Globus pallidus (tissue), 1 donor: ENCODE results near the gene UAP1L1.
A peak's percentile ranks its signal among the peaks of the same experiment; 100 is the strongest.
"Not testable (repeated sequence)": the region's sequence is repeated elsewhere in the genome, so short reads cannot be mapped to it uniquely, and the experiment has no call there.

ENCODE experiments used
- DNase-seq: peaks from one replicate; pipeline ENCODE4 v3.0.0-alpha.2; 2015; ENCODE audit warnings: low spot score

The UAP1L1 gene

GRCh38 chr9:137056739-137057415 is 20.4 kb upstream of the UAP1L1 start:
- DNase-seq, result no peak

DNA sequence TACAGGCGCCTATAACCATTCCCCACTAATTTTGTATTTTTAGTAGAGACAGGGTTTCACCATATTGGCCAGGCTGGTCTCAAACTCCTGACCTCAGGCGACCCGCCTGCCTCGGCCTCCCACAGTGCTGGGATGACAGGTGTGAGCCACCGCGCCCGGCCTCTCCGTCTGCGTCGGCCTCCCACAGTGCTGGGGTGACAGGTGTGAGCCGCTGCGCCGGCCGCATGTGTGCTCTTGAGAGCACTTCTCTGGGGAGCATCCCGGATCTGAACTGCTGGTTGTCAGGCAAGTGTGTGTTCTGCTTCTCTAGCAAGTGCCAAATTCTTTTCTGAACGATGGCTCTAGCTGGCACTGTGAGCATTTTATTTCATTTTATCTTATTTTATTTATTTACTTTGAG is 19.8 kb upstream of the UAP1L1 start:
- DNase-seq, result no peak

- DNase-seq, result no peak
These were observed 18.6 kb upstream of the UAP1L1 start for GRCh38 chr9:137058521-137059234.

- no peak for DNase-seq
These were observed 14.9 kb upstream of the UAP1L1 start for GRCh38 chr9:137062384-137062783.

- DNase-seq, result not testable (repeated sequence)
These were observed 14.5 kb upstream of the UAP1L1 start for GRCh38 chr9:137062798-137063197.

DNA sequence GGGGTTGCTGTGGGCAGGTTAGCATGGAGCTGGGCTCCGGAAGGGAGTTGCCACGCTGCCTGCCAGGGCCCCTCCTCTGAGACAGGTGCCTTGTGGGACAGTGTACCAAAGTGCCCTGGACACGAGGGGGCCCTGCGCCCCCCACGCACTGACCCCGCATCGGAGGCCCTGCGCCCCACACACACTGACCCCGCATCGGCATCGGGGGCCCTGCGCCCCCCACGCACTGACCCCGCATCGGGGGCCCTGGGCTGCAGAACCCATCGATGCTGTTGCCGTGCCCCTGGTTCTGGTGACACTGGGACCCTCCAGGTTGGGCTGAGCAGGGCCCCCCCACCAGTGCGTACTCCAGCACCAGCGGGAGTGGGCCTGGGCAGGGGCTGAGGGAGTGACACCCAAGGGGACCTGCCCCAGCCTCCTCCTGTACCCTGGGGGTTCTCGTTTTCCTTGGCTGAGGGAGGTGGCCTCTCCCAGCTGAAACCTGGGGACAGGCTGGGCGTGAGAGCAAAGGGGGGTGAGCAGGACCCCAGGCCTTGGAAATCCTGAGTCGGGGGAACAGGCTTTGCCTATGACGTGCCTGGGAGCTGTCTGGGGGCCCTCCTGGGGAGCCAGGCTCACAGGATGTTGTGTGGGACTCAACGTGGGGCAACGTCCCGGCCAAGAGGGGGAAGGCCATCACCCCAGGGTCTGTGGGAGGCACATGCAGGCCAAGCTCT is 13.8 kb upstream of the UAP1L1 start:
- no peak for DNase-seq

DNA sequence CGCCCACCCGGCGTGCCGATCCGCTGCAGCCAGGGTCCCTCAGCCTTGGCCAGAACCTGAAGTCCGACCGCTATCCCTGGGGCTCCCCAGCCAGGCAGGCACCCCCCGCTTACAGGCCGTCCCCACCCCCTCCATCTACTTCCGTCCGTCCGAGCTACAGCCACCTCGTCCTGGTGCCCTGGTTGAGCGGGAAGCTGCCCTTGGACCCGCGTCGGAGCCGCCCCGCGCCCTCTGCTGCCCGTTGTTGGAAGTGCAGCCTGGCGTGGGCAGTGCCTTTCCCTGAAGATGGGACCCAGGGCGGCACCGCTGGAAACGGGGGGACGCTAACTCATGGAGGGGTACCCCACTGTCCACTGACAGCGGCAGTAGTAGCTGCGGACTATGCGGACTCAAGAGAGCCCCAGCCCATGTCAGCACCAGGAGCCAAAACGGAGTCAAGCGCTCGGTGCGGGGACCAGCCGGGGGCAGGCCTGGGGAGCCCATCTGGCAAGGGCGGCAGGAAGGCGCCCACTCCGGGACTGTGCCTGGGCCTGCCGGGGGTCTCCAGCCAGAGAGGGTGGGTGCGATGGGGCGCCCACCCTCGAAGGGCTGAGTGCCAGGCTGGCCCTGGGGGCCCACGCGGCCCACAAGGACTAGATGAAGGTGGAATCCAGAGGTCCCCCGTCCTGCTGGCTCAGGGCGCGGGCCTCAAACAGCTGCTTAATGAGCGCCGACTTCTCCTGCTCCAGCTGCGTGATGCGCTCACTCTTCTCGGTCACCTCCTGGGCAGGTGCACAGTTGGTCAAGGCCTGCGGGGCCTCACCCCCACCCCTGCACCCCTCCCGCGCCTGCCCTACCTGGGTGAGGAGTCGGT is 13.1 kb upstream of the UAP1L1 start:
- DNase-seq, result no peak

DNA sequence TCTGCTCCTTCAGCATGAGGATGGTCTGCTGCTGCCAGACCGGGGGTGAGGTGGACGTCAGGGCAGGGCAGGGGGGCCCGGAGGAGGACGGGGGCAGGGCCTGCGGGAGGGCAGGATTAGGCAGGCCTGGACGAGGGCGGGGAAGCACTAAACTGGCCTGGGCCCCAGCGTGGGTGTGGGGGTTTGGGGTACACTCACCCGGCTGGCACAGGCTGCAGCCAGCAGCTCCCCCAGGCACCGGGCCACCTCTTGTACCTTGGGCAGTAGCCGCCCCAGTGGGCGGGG is 12.5 kb upstream of the UAP1L1 start:
- DNase-seq, result no peak

GRCh38 chr9:137065336-137065967 is 11.9 kb upstream of the UAP1L1 start:
- DNase-seq, result no peak

DNA sequence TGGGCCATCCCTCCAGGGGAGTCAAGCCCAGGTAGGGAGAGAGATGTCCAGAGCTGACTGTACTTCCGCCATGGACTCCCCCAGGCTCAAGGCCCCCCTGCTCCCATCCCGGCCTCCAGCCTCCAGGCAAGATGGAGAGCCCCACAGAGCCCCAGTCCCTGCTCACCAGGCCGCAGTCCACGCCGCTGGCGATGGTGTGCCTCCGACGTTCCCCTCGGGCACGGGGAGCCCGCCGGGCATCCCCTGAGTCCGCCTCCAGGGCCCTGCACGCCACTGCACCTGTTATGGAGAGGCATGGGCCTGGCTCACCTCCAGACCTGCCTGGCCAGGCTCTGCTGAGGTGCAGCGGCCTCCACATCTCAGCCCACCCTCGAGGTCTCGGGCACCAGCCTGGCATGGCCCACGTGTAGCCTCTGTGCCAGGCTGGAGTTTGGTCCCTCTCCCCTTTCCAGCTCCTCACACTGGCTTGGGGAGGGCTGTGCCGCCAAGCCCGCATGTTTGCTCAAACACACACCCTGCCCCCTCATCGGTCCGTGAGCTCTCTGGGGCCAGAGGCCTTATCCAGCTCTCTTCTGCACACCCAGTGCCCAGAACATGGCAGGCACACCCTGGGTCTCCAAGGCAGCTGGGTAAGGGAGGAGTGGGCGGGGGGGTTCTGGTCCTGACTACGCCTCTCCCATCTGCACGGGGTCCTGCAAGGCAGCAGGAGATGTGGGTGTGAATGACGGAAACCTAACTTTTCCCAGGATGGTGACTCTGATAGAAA is 11.0 kb upstream of the UAP1L1 start:
- no peak for DNase-seq

DNA sequence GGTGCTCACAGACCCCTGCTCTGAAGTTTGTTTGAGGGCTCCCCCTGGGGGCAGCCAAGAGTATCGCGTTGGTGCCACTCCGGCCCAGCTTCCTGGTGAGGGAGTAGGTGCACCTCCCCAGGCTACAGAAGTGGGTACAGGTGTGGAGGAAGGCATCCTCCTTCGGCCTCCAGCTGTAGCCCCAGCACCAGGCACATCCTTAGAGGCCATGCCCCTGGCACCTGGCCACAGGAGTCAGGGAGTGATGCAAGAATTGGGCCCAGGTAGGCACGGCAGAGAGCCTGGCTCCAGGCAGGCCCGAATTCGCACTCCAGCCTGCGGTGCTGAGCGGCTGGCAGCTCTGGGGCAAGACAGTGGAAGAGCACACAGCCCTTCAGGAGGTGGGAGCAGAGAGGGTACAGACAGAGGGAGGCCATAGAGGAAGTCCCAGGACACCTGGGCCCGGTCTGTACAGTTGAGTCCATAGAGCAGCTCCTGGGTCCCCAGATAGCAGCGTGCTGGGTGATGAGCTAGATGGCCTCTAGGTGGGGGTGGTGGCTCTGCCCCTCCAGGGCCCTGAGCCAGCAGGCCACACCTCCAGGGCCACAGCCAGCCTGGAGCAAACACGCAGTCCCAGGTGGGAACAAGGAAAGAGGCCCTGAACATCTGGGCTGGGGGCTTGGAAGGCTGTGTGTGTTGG is 9.3 kb upstream of the UAP1L1 start:
- peak; percentile 83 for DNase-seq

GRCh38 chr9:137068539-137069507 is 8.5 kb upstream of the UAP1L1 start:
- peak; percentile 13 for DNase-seq

DNA sequence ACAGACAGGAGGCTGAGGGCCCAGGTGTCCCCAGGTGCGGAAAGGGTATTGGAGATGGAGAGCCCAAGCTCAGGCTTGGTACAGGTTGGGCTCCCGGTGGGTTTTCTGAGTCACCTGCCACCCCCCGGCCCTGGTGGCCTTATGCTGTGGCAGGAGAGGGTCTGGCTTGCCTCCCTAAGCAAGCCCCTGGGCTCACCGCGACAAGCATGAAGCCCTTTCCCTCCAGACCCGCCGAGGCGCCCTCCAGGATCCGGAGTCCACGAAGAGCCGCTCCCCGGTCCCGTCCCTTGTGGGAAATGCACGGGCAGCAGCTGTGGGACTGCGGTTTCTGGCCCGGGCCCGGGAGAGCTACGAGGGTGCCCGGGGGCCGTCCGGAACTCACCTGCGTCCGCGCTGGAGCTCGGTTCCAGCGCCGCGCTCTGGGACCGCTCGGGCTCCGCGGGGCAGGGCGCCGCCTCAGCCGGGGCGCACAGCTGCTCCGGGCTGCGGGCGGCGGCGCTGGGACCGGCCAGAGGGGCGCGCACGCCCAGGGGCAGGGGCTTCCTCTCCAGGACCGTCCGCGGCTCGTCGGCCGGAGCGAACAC is 7.7 kb upstream of the UAP1L1 start:
- DNase-seq, result no peak

DNA sequence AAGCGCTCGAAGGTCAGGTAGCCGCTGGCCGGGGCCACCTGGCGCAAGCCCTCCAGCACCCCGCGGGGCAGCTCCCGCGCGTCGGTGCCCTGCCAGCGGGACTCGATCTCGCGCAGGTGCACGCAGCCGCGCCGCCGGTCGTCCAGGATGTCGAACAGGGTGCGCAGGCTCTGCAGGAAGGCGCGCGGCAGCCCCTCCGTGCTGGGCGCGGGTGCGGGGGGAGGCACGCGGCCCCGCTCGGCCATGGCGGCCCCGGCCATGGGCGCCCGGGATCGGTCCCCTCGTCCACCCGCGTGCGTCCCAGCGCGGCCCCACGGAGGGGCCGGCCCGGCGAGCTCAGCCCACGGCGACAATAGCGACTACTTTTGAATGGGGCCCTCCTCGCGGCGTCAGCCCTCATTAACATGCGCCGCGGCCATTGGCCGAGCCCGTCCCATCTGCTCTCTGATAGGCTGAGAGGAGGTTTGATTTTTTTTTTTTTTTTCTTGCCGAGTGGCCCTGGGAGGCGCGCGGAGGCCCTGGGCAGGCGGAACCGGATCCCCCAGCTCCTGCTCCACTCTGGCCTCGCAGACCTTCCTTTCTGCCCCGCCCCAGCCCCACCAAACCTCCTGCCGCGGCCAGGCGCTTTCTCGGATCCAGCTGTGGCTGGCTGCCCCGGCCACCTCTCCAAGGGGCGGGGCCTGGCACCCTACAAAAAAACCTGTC is 7.0 kb upstream of the UAP1L1 start, which contains the start of gene SAPCD2:
Gene SAPCD2, minus strand, starts transcription at position 357 of the 705 bp plus-strand sequence. Its CDS starts 97 bp downstream, at position 260.
- DNase-seq, result peak; percentile 93

GRCh38 chr9:137070906-137071275 is 6.4 kb upstream of the UAP1L1 start:
- peak; percentile 97 for DNase-seq

DNA sequence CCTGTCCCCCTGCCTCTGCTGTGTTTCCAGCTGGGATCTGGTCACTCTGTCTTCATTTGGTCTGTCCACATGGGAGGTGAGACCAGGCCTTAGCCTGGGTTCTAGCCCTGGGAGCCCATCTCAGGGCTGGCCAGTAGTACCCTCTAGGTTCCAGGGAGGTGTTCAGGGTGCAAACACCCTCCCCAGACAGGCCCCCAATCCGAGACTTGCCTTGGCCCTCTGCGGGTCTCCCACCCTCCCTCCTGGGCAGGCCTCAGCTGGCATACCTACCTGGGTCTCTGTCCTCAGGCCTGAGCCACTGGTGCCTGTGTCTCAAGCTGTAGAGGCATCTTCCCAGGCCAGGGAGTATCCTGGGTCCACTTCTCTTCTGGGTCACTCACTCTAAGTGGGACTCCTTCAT is 6.0 kb upstream of the UAP1L1 start:
- no peak for DNase-seq

GRCh38 chr9:137073992-137074399 is 3.3 kb upstream of the UAP1L1 start:
- no peak for DNase-seq

- no peak for DNase-seq
These were observed 2.6 kb upstream of the UAP1L1 start for GRCh38 chr9:137074657-137075274.
